Thyroid gland (tissue), 4 donors: ENCODE data around the gene PCBP3. TPM values are rescaled to one million over a fixed set of nuclear protein-coding genes. Genes with fewer than 3 reads are reported as not detected.

Experiments used
- DNase-seq, 2 donors: peaks; one replicate each; pipeline ENCODE4 v3.0.0-alpha.2; 2019
- H3K27ac ChIP-seq, 3 donors: fragments of 200-600 bp; sonication (generic); 1 replicate in 2 of 3; 2 replicates in 1 of 3; pipeline ENCODE4 v1.5.1; 2016 to 2019; ENCODE audit warnings: mild to moderate bottlenecking in 1 of 3, moderate library complexity in 1 of 3
- H3K27me3 ChIP-seq: fragments of 200-600 bp; sonication (generic); one replicate; pipeline ENCODE4 v1.5.1; 2019
- H3K36me3 ChIP-seq, 2 donors: fragments of 200-600 bp; sonication (generic); one replicate each; pipeline ENCODE4 v1.5.1; 2016 to 2019
- H3K4me1 ChIP-seq, 2 donors: fragments of 200-600 bp; sonication (generic); one replicate each; pipeline ENCODE4 v1.5.1; 2017 to 2019
- H3K4me3 ChIP-seq, 3 donors: fragments of 200-600 bp; sonication (generic); replicated peaks in 1 of 3; 1 replicate in 2 of 3; 2 replicates in 1 of 3; pipeline ENCODE4 v1.5.1; 2016; ENCODE audit warnings: mild to moderate bottlenecking in 1 of 3
- H3K9me3 ChIP-seq: fragments of 200-600 bp; sonication (generic); one replicate; pipeline ENCODE4 v1.5.1; 2017
- POLR2A ChIP-seq, 2 donors: fragments of 450-650 bp; IDR thresholded peaks; one replicate each; pipeline ENCODE4 v1.6.1; 2017; ENCODE audit warnings: antibody characterized with exemption in 2 of 2, mild to moderate bottlenecking in 2 of 2, moderate library complexity in 1 of 2
- WGBS, 2 donors: methylation state at CpG; one replicate each; pipeline ENCODE4 v1.1.5; 2017; 5-methylcytosine and 5-hydroxymethylcytosine counted together
- intact Hi-C: fragments of 100-400 bp; cut with DNase I; formaldehyde crosslinking; loops from one replicate; pipeline ENCODE4 v1.15.1; 2023
- total RNA-seq, 4 donors: library from RNA; depleted of rRNA; stranded (reverse); fragments of >200 nt; gene quantifications; one replicate each; pipeline ENCODE4 v1.2.3, GENCODE V29; 2016
- TF ChIP-seq, protein P1 (sequence below), 6 experiments: fragments of 200-600 bp in 3 of 6; fragments of 450-650 bp in 3 of 6; sonication (generic) in 3 of 6; IDR thresholded peaks; one replicate each; pipeline ENCODE4 v1.5.1; 2016 to 2019; ENCODE audit warnings: antibody characterized with exemption in 6 of 6, mild to moderate bottlenecking in 2 of 6, inconsistent platforms in 1 of 6, moderate library complexity in 1 of 6

PCBP3 gene
- total RNA-seq, 4 donors from 2014 or later, result 0.33 to 0.98 (median 0.54) TPM; not detected in 1

GRCh38 chr21:45786660-45787059, 143.1 kb downstream of the PCBP3 start:
- TF ChIP-seq, protein P1, sequence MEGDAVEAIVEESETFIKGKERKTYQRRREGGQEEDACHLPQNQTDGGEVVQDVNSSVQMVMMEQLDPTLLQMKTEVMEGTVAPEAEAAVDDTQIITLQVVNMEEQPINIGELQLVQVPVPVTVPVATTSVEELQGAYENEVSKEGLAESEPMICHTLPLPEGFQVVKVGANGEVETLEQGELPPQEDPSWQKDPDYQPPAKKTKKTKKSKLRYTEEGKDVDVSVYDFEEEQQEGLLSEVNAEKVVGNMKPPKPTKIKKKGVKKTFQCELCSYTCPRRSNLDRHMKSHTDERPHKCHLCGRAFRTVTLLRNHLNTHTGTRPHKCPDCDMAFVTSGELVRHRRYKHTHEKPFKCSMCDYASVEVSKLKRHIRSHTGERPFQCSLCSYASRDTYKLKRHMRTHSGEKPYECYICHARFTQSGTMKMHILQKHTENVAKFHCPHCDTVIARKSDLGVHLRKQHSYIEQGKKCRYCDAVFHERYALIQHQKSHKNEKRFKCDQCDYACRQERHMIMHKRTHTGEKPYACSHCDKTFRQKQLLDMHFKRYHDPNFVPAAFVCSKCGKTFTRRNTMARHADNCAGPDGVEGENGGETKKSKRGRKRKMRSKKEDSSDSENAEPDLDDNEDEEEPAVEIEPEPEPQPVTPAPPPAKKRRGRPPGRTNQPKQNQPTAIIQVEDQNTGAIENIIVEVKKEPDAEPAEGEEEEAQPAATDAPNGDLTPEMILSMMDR (IDR thresholded peaks at IDR 0.05), result no peak
- TF ChIP-seq POLR2A (IDR thresholded peaks at IDR 0.05), result no peak
- H3K36me3 ChIP-seq, result no peaks in the 10 kb centered on the region
- no peak overlapping the region for H3K27ac ChIP-seq
- 85 to 90% methylated on average over 6 of the region's 6 CpGs for WGBS, 2 donors
- no peaks in the 10 kb centered on the region for H3K4me1 ChIP-seq
- no peaks in the 10 kb centered on the region for H3K9me3 ChIP-seq
- H3K4me3 ChIP-seq, result no peak overlapping the region
- intact Hi-C loops, result no loop called here
- no peaks in the 10 kb centered on the region for H3K27me3 ChIP-seq
- no peak for DNase-seq

DNA sequence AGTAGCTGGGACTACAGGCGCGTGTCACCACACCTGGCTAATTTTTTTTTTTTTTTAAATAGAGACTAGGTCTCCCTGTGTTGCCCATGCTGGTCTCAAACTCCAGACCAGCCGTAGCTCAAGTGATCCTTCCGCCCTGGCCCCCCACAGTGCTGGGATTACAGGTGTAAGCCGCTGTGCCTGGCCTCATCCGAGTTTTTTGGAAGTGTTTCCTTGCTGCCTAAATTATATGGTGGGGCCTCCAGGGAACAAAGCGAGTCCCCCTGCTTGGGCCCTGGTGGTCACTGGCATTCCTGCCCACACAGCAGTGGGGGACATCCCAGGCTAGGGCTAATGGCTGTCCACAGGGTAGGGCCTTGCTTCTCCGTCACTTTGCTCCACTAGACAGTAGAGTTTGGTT, 143.8 kb downstream of the PCBP3 start:
- Histone ChIP-seq H3K27ac (no peak overlapping the region), H3K4me1 (no peaks in the 10 kb centered on the region), H3K27me3 (no peaks in the 10 kb centered on the region), H3K9me3 (no peaks in the 10 kb centered on the region), H3K36me3 (no peaks in the 10 kb centered on the region), H3K4me3 (no peak overlapping the region)
- DNase-seq, result no peak
- intact Hi-C loops, result no loop called here
- WGBS, 2 donors, result 94 to 97% methylated on average over 8 of the region's 8 CpGs
- TF ChIP-seq, protein P1 (IDR thresholded peaks at IDR 0.05), result no peak
- TF ChIP-seq POLR2A (IDR thresholded peaks at IDR 0.05), result no peak

GRCh38 chr21:45788198-45788597, 144.7 kb downstream of the PCBP3 start:
- H3K27ac ChIP-seq, result no peak overlapping the region
- no peak for DNase-seq
- no peak overlapping the region for H3K4me3 ChIP-seq
- H3K4me1 ChIP-seq, result no peaks in the 10 kb centered on the region
- H3K36me3 ChIP-seq, result no peaks in the 10 kb centered on the region
- WGBS, 2 donors, result 81 to 82% methylated on average over 16 of the region's 16 CpGs
- TF ChIP-seq POLR2A (IDR thresholded peaks at IDR 0.05), result no peak
- TF ChIP-seq, protein P1 (IDR thresholded peaks at IDR 0.05), result no peak
- intact Hi-C loops, result no loop called here
- H3K27me3 ChIP-seq, result no peaks in the 10 kb centered on the region
- no peaks in the 10 kb centered on the region for H3K9me3 ChIP-seq

- TF ChIP-seq POLR2A (IDR thresholded peaks at IDR 0.05), result no peak
- TF ChIP-seq, protein P1 (IDR thresholded peaks at IDR 0.05), result no peak
- no peaks in the 10 kb centered on the region for H3K36me3 ChIP-seq
- H3K27me3 ChIP-seq, result no peaks in the 10 kb centered on the region
- H3K4me3 ChIP-seq, result no peak overlapping the region
- no peak overlapping the region for H3K27ac ChIP-seq
- no peaks in the 10 kb centered on the region for H3K9me3 ChIP-seq
- 82 to 84% methylated on average over 14 of the region's 14 CpGs for WGBS, 2 donors
- no peak for DNase-seq
- intact Hi-C loops, result no loop called here
- no peaks in the 10 kb centered on the region for H3K4me1 ChIP-seq
Measured at GRCh38 chr21:45788637-45789506, 145.3 kb downstream of the PCBP3 start.

GRCh38 chr21:45790427-45790826, 146.9 kb downstream of the PCBP3 start:
- Histone ChIP-seq H3K27me3 (no peaks in the 10 kb centered on the region), H3K4me3 (no peak overlapping the region), H3K4me1 (no peaks in the 10 kb centered on the region), H3K9me3 (no peaks in the 10 kb centered on the region), H3K36me3 (no peaks in the 10 kb centered on the region), H3K27ac (no peak overlapping the region)
- DNase-seq, result no peak
- TF ChIP-seq POLR2A (IDR thresholded peaks at IDR 0.05), result no peak
- TF ChIP-seq, protein P1 (IDR thresholded peaks at IDR 0.05), result no peak
- intact Hi-C loops, result no loop called here
- WGBS, 2 donors, result 91 to 95% methylated on average over 7 of the region's 7 CpGs
